OCI-LY7 (cell line): ENCODE results near the gene ELL. TPM values are rescaled to one million over a fixed set of nuclear protein-coding genes. Genes with fewer than 3 reads are reported as not detected.

Source experiments
- BruUV-seq: library from RNA; stranded (reverse); fragments of 400-500 nt; replicated peaks from 2 replicates; lab custom pipeline; 2021; lab: Mats Ljungman, UMichigan
- CTCF ChIA-PET: fragments of 300-600 bp; sonication (Branson Sonifier 250); formaldehyde crosslinking; loops from one replicate; lab custom pipeline; 2022; ENCODE audit warnings: antibody characterized with exemption; ENCODE audit not compliant: unreplicated experiment; lab: Charles Lee
- POLR2A ChIA-PET: fragments of 300-600 bp; sonication (Branson Sonifier 250); formaldehyde crosslinking; loops from one replicate; lab custom pipeline; 2022; ENCODE audit warnings: antibody characterized with exemption; lab: Charles Lee
- DNase-seq: peaks from one replicate; pipeline ENCODE4 v3.0.0-alpha.2; 2015; ENCODE audit warnings: low spot score
- H2AFZ ChIP-seq: fragments of 200-600 bp; sonication (generic), shearing (Covaris generic); 2 replicates; pipeline ENCODE4 v1.6.1; 2014; ENCODE audit warnings: mild to moderate bottlenecking, antibody characterized with exemption, low read length, moderate library complexity
- H3K27ac ChIP-seq: fragments of 200-600 bp; sonication (generic); 2 replicates; pipeline ENCODE4 v1.5.1; 2014; ENCODE audit warnings: mixed run types, low read depth, mild to moderate bottlenecking, moderate library complexity, low read length, inconsistent platforms; ENCODE audit not compliant: poor library complexity, severe bottlenecking
- H3K36me3 ChIP-seq: fragments of 200-600 bp; sonication (generic); 2 replicates; pipeline ENCODE4 v1.6.1; 2014; ENCODE audit warnings: mild to moderate bottlenecking, antibody characterized with exemption, low read length, moderate library complexity, mixed read lengths; ENCODE audit not compliant: insufficient read depth
- H3K4me1 ChIP-seq: fragments of 200-600 bp; sonication (generic); 2 replicates; pipeline ENCODE4 v1.5.1; 2014; ENCODE audit warnings: mild to moderate bottlenecking, low read length; ENCODE audit not compliant: insufficient read depth, poor library complexity, severe bottlenecking
- H3K4me2 ChIP-seq: fragments of 200-600 bp; sonication (generic); 2 replicates; pipeline ENCODE4 v1.6.1; 2014; ENCODE audit warnings: mild to moderate bottlenecking, low read length
- H3K4me3 ChIP-seq: fragments of 200-600 bp; sonication (generic); 2 replicates; pipeline ENCODE4 v1.5.1; 2014; ENCODE audit warnings: mild to moderate bottlenecking, low read depth, low read length; ENCODE audit not compliant: poor library complexity, severe bottlenecking
- H3K79me2 ChIP-seq: fragments of 200-600 bp; sonication (generic); 2 replicates; pipeline ENCODE4 v1.6.1; 2016; ENCODE audit warnings: low read depth, mild to moderate bottlenecking, low read length, moderate library complexity, mixed read lengths; ENCODE audit not compliant: insufficient read depth
- H3K9me2 ChIP-seq: fragments of 200-600 bp; sonication (generic); 2 replicates; pipeline ENCODE4 v1.6.1; 2016; ENCODE audit warnings: mild to moderate bottlenecking, low read length, mixed read lengths; ENCODE audit not compliant: insufficient read depth
- H3K9me3 ChIP-seq: fragments of 200-600 bp; sonication (generic); 2 replicates; pipeline ENCODE4 v1.6.1; 2014; ENCODE audit warnings: mild to moderate bottlenecking, mixed run types, low read length, mixed read lengths
- H4K20me1 ChIP-seq: fragments of 200-600 bp; sonication (generic); 2 replicates; pipeline ENCODE4 v1.6.1; 2014; ENCODE audit warnings: mild to moderate bottlenecking, antibody characterized with exemption, low read length, moderate library complexity, mixed read lengths; ENCODE audit not compliant: insufficient read depth
- CTCF ChIP-seq: fragments of 200-600 bp; sonication (generic); conservative IDR thresholded peaks from 2 replicates; pipeline ENCODE4 v1.5.1; 2014; ENCODE audit warnings: mild to moderate bottlenecking, antibody characterized with exemption, low read length, moderate library complexity, mixed read lengths
- EZH2phosphoT487 ChIP-seq: fragments of 200-600 bp; sonication (generic); IDR thresholded peaks from 2 replicates; pipeline ENCODE4 v1.6.1; 2018; ENCODE audit warnings: low read depth, borderline replicate concordance, mild to moderate bottlenecking, mixed run types, antibody characterized with exemption, low read length, moderate library complexity, mixed read lengths
- intact Hi-C: fragments of 100-400 bp; cut with micrococcal nuclease; formaldehyde crosslinking; loops from one replicate; pipeline ENCODE4 v1.10.0; 2022; ENCODE audit not compliant: unreplicated experiment
- total RNA-seq, 2 experiments: library from RNA; depleted of rRNA in 1 of 2; stranded (reverse); fragments of >200 nt in 1 of 2; shearing (Covaris generic) in 1 of 2; gene quantifications; 2 replicates each; pipeline ENCODE4 v1.2.3, GENCODE V29; 2014 to 2022

The ELL gene
- total RNA-seq, 2 experiments from 2014 or later = 14.4 to 24.6 TPM

DNA sequence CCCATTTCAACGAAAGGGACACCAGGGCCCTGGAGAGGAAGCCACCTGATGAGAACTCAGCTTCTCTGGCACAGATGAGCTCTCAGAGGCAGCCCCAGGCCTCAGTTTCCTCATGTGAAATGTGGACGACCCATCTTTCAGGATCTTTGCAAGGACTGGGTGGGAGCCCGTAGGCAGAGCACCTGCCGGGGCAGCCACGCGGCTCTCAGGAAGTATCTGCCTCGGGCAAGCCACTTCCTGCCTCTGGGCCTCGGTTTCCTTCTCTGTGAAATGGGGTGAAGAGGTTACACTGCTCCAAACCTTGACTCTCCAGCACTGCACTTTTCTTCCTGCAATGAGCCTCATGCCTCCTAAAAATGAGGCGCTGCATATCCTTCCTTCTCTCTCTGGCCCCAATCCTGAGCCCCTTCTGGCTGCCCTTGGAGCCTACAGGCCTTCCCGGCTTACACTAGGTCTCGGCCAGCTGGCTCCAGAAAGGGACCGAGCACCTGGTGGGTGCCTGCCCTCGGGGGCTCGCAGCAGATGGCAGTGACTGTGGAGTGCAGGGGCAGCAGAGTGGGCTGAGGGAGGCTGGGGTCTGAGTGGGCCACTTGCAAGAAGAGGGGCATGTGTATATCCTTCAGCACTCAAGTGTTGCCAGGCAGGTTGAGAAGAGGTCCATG, 99.2 kb downstream of the ELL start:
- DNase-seq = peak; percentile 61
- ChIA-PET CTCF (interaction anchor here (0.6 to 1.1 kb wide), 3 partner anchors 26 to 55 kb away, joined by 3 to 8 read pairs (median 3); no protein-coding TSS in a partner anchor), POLR2A (no interaction called here)
- no TSS peak for BruUV-seq
- H3K4me2 ChIP-seq = peak overlapping the region; percentile 71
- H3K9me3 ChIP-seq = no peaks in the 10 kb centered on the region
- peaks cover 77% of the 10 kb centered on the region for H3K4me1 ChIP-seq
- no peaks in the 10 kb centered on the region for H3K36me3 ChIP-seq
- TF ChIP-seq CTCF (no peak), EZH2phosphoT487 (no peak)
- H2AFZ ChIP-seq = no peak overlapping the region
- intact Hi-C loops = loop anchor here (10.0 kb wide), 1 partner anchor 412 kb away; the partner anchor contains the start of gene UPF1
- H3K27ac ChIP-seq = peak overlapping the region; percentile 56
- H3K4me3 ChIP-seq = peak overlapping the region; percentile 33
- peaks cover 19% of the 10 kb centered on the region; the same call in 1 of the 2 replicates for H3K79me2 ChIP-seq
- H3K9me2 ChIP-seq = no peaks in the 10 kb centered on the region
- H4K20me1 ChIP-seq = no peaks in the 10 kb centered on the region; the same call in 1 of the 2 replicates

DNA sequence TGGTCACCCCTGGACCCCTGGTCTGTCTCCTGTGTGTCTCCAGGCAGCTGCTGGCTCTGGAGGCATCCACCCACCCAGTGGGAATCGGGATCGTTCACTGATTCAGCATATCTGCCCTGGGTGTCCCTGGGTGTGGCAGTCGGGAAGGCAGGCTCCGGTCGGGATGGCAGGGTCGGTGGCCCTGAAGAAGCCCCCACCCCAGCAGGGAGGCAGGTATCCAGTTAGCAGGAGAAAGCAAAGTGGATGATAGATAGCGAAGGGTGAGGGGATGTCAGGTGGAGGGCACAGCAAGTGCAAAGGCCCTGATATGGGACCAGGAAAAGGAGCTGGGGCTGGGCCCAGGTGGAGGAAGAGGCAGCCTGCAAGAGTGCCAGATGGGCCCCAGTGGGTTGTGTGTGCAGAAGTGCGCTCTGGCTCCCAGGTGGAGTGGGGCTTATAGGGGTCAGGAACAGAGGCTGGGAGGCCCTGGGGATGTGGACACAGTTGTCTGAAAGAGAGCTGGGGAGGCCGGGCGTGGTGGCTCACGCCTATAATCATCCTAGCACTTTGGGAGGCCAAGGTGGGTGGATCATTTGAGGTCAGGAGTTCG, 100.4 kb downstream of the ELL start:
- Histone ChIP-seq H3K9me3 (no peaks in the 10 kb centered on the region), H3K4me3 (peak overlapping the region; percentile 76), H3K79me2 (peaks cover 19% of the 10 kb centered on the region; the same call in 1 of the 2 replicates), H3K4me2 (peak overlapping the region; percentile 71), H3K36me3 (no peaks in the 10 kb centered on the region), H3K27ac (peak overlapping the region; percentile 56), H3K9me2 (no peaks in the 10 kb centered on the region), H2AFZ (no peak overlapping the region), H4K20me1 (no peaks in the 10 kb centered on the region; the same call in 1 of the 2 replicates), H3K4me1 (peaks cover 89% of the 10 kb centered on the region)
- TF ChIP-seq CTCF (no peak), EZH2phosphoT487 (no peak)
- POLR2A ChIA-PET = interaction anchor here (1.2 kb wide), 1 partner anchor 10 kb away, joined by 4 read pairs; no protein-coding TSS in a partner anchor
- CTCF ChIA-PET = interaction anchor here (1.1 kb wide), 1 partner anchor 27 kb away, joined by 3 read pairs; no protein-coding TSS in a partner anchor
- DNase-seq = no peak
- no TSS peak for BruUV-seq
- intact Hi-C loops = loop anchor here (10.0 kb wide), 1 partner anchor 413 kb away; the partner anchor contains the start of gene UPF1
